CD8-positive, alpha-beta memory T cell (primary cell): ENCODE measurements around the gene TARS2. TPM values are rescaled to one million over a fixed set of nuclear protein-coding genes. Genes with fewer than 3 reads are reported as not detected.
A peak's percentile ranks its signal among the peaks of the same experiment; 100 is the strongest.

ENCODE experiments used
- CTCF ChIA-PET: fragments of 350-600 bp; sonication (Branson Sonifier 250); formaldehyde crosslinking; loops from one replicate; lab custom pipeline; 2021; ENCODE audit warnings: antibody characterized with exemption; lab: Charles Lee
- POLR2A ChIA-PET: fragments of 350-600 bp; sonication (Branson Sonifier 250); formaldehyde crosslinking; loops from one replicate; lab custom pipeline; 2021; ENCODE audit warnings: antibody characterized with exemption; lab: Charles Lee
- DNase-seq, 5 donors: peaks; one replicate each; pipeline versions ENCODE4 v3.0.0 to v3.0.0-alpha.2; 2020 to 2022; ENCODE audit warnings: mixed read lengths in 1 of 5
- H3K27ac ChIP-seq: one replicate; pipeline ENCODE4 v1.7.0; 2013; ENCODE audit warnings: low read depth, mild to moderate bottlenecking, low read length, moderate library complexity
- H3K27me3 ChIP-seq: 2 replicates; pipeline ENCODE4 v1.7.0; 2013; ENCODE audit warnings: low read length, mild to moderate bottlenecking; ENCODE audit not compliant: insufficient read depth, poor library complexity, severe bottlenecking
- H3K36me3 ChIP-seq: 2 replicates; pipeline ENCODE4 v1.7.0; 2013; ENCODE audit warnings: mild to moderate bottlenecking, low read length, moderate library complexity; ENCODE audit not compliant: insufficient read depth
- H3K4me1 ChIP-seq: 2 replicates; pipeline ENCODE4 v1.7.0; 2013; ENCODE audit warnings: mild to moderate bottlenecking, low read length, moderate library complexity; ENCODE audit not compliant: insufficient read depth
- H3K4me3 ChIP-seq: 2 replicates; pipeline ENCODE4 v1.7.0; 2013; ENCODE audit warnings: mild to moderate bottlenecking, low read length
- H3K9me3 ChIP-seq: 2 replicates; pipeline ENCODE4 v1.7.0; 2013; ENCODE audit warnings: mild to moderate bottlenecking, low read length
- H3K27ac Mint-ChIP-seq, 8 donors: one replicate each; pipeline ENCODE4 v1.8.0; 2020 to 2021; ENCODE audit warnings: mixed read lengths in 8 of 8, mild to moderate bottlenecking in 6 of 8, inconsistent platforms in 3 of 8, moderate library complexity in 3 of 8
- H3K27me3 Mint-ChIP-seq, 2 donors: one replicate each; pipeline ENCODE4 v1.8.0; 2020 to 2021; ENCODE audit warnings: mixed read lengths in 2 of 2, mild to moderate bottlenecking in 1 of 2, moderate library complexity in 1 of 2
- H3K36me3 Mint-ChIP-seq, 3 donors: one replicate each; pipeline ENCODE4 v1.8.0; 2020 to 2021; ENCODE audit warnings: mixed read lengths in 3 of 3, inconsistent platforms in 1 of 3, mild to moderate bottlenecking in 1 of 3
- H3K4me1 Mint-ChIP-seq, 3 donors: one replicate each; pipeline ENCODE4 v1.8.0; 2020 to 2021; ENCODE audit warnings: mixed read lengths in 3 of 3, inconsistent platforms in 1 of 3, mild to moderate bottlenecking in 1 of 3
- H3K4me3 Mint-ChIP-seq, 7 donors: one replicate each; pipeline ENCODE4 v1.8.0; 2020 to 2021; ENCODE audit warnings: mixed read lengths in 7 of 7, mild to moderate bottlenecking in 6 of 7, moderate library complexity in 4 of 7, inconsistent platforms in 2 of 7
- H3K9me3 Mint-ChIP-seq, 5 donors: one replicate each; pipeline ENCODE4 v1.8.0; 2020 to 2022; ENCODE audit warnings: mixed read lengths in 5 of 5, mild to moderate bottlenecking in 3 of 5, moderate library complexity in 2 of 5, inconsistent platforms in 1 of 5
- polyA plus RNA-seq: library from polyadenylated mRNA; unstranded; fragments of 300-500 nt; fragmentation: Illumina TruSeq; gene quantifications from one replicate; pipeline ENCODE4 v1.2.3, GENCODE V29; 2021
- total RNA-seq, 2 experiments: library from RNA; stranded (reverse); gene quantifications; one replicate each; pipeline ENCODE4 v1.2.3, GENCODE V29; 2021

TARS2 gene
- total RNA-seq, result 10 to 100 TPM; 49.7 to 51.2 TPM
- polyA plus RNA-seq, result 29.0 TPM

- Mint-ChIP-seq H3K4me1 (peaks cover 20 to 24% (median 21%) of the 10 kb centered on the region in 3 donors), H3K27me3 (peaks cover 0 to 2% of the 10 kb centered on the region in 2 donors), H3K27ac (peak within 1 kb of the TSS; percentile 68 to 99 (median 98)), H3K9me3 (no peaks in the 10 kb centered on the region), H3K36me3 (peaks cover 9 to 41% (median 13%) of the 10 kb centered on the region in 3 donors), H3K4me3 (peak within 1 kb of the TSS; percentile 88 to 100 (median 98))
- H3K36me3 ChIP-seq, result peaks cover 8% of the 10 kb centered on the region
- H3K4me1 ChIP-seq, result peaks cover 9% of the 10 kb centered on the region
- ChIA-PET CTCF (interaction anchor here (1.3 kb wide), 2 partner anchors 22 to 74 kb away, joined by 3 read pairs; no protein-coding TSS in a partner anchor), POLR2A (interaction anchor here (0.6 to 1.4 kb wide), 4 partner anchors 11 to 123 kb away, joined by 3 to 5 read pairs (median 4); partner anchors contain the start of genes FALEC and RPRD2)
- peak within 1 kb of the TSS; percentile 82 for H3K27ac ChIP-seq
- peak within 1 kb of the TSS; percentile 99 for H3K4me3 ChIP-seq
- no peaks in the 10 kb centered on the region for H3K9me3 ChIP-seq
- H3K27me3 ChIP-seq, result no peaks in the 10 kb centered on the region
- peak; percentile 83 to 96 (median 94) for DNase-seq
Observed at GRCh38 chr1:150486966-150487762, at the start of gene TARS2. TARS2 (plus strand) TSS chr1:150487419; CDS start chr1:150487451, 32 bp downstream.

- Mint-ChIP-seq H3K4me1 (peaks cover 9 to 16% (median 15%) of the 10 kb centered on the region in 3 donors), H3K9me3 (no peaks in the 10 kb centered on the region), H3K4me3 (no peak overlapping the region), H3K27me3 (no peaks in the 10 kb centered on the region), H3K27ac (peak overlapping the region in 1 of 8 donors; percentile 38), H3K36me3 (peaks cover 5 to 65% (median 17%) of the 10 kb centered on the region in 3 donors)
- Histone ChIP-seq H3K9me3 (no peaks in the 10 kb centered on the region), H3K4me1 (no peaks in the 10 kb centered on the region), H3K27me3 (no peaks in the 10 kb centered on the region), H3K4me3 (no peak overlapping the region), H3K27ac (no peak overlapping the region), H3K36me3 (peaks cover 16% of the 10 kb centered on the region)
- POLR2A ChIA-PET, result no interaction called here
- no peak for DNase-seq
- CTCF ChIA-PET, result no interaction called here
Observed at GRCh38 chr1:150441121-150441520, 46.1 kb upstream of the TARS2 start.

GRCh38 chr1:150444232-150444631, 43.0 kb upstream of the TARS2 start:
- ChIA-PET CTCF (no interaction called here), POLR2A (no interaction called here)
- no peaks in the 10 kb centered on the region for H3K9me3 ChIP-seq
- H3K4me3 Mint-ChIP-seq, result no peak overlapping the region
- peak overlapping the region in 3 of 8 donors; percentile 54 to 70 (median 64) for H3K27ac Mint-ChIP-seq
- H3K4me3 ChIP-seq, result no peak overlapping the region
- H3K9me3 Mint-ChIP-seq, result no peaks in the 10 kb centered on the region
- H3K4me1 ChIP-seq, result no peaks in the 10 kb centered on the region
- peaks cover 7 to 21% (median 17%) of the 10 kb centered on the region in 3 donors for H3K4me1 Mint-ChIP-seq
- H3K27me3 Mint-ChIP-seq, result no peaks in the 10 kb centered on the region
- peaks cover 31% of the 10 kb centered on the region for H3K36me3 ChIP-seq
- H3K27ac ChIP-seq, result no peak overlapping the region
- peaks cover 5 to 82% (median 18%) of the 10 kb centered on the region in 3 donors for H3K36me3 Mint-ChIP-seq
- DNase-seq, result no peak
- H3K27me3 ChIP-seq, result no peaks in the 10 kb centered on the region

GRCh38 chr1:150456146-150456647, 31.0 kb upstream of the TARS2 start:
- H3K27me3 Mint-ChIP-seq, result no peaks in the 10 kb centered on the region
- H3K9me3 Mint-ChIP-seq, result no peaks in the 10 kb centered on the region
- peaks cover 0 to 71% (median 2%) of the 10 kb centered on the region in 3 donors for H3K36me3 Mint-ChIP-seq
- Histone ChIP-seq H3K9me3 (no peaks in the 10 kb centered on the region), H3K36me3 (peaks cover 24% of the 10 kb centered on the region), H3K4me3 (no peak overlapping the region), H3K27ac (no peak overlapping the region), H3K27me3 (no peaks in the 10 kb centered on the region), H3K4me1 (no peaks in the 10 kb centered on the region)
- H3K4me3 Mint-ChIP-seq, result no peak overlapping the region
- POLR2A ChIA-PET, result no interaction called here
- H3K27ac Mint-ChIP-seq, result peak overlapping the region in 3 of 8 donors; percentile 22 to 84 (median 29)
- CTCF ChIA-PET, result no interaction called here
- no peak for DNase-seq
- H3K4me1 Mint-ChIP-seq, result peaks cover 5% of the 10 kb centered on the region in 3 donors

- Histone ChIP-seq H3K4me3 (no peak overlapping the region), H3K27me3 (no peaks in the 10 kb centered on the region), H3K4me1 (no peaks in the 10 kb centered on the region), H3K9me3 (no peaks in the 10 kb centered on the region), H3K27ac (no peak overlapping the region), H3K36me3 (peaks cover 14% of the 10 kb centered on the region)
- Mint-ChIP-seq H3K9me3 (no peaks in the 10 kb centered on the region), H3K4me3 (no peak overlapping the region), H3K27ac (peak overlapping the region in 6 of 8 donors; percentile 26 to 75 (median 40)), H3K36me3 (peaks cover 0 to 45% (median 10%) of the 10 kb centered on the region in 3 donors), H3K27me3 (no peaks in the 10 kb centered on the region), H3K4me1 (peaks cover 4 to 6% (median 5%) of the 10 kb centered on the region in 3 donors)
- peak; percentile 49 to 73 (median 56) for DNase-seq
- ChIA-PET POLR2A (no interaction called here), CTCF (no interaction called here)
Observed at GRCh38 chr1:150464422-150464826, 22.8 kb upstream of the TARS2 start.

- no peaks in the 10 kb centered on the region for H3K27me3 ChIP-seq
- peaks cover 4 to 6% (median 5%) of the 10 kb centered on the region in 3 donors for H3K4me1 Mint-ChIP-seq
- H3K27ac ChIP-seq, result no peak overlapping the region
- ChIA-PET CTCF (no interaction called here), POLR2A (interaction anchor here (0.7 kb wide), 1 partner anchor 64 kb away, joined by 5 read pairs; no protein-coding TSS in a partner anchor)
- no peaks in the 10 kb centered on the region for H3K4me1 ChIP-seq
- H3K9me3 ChIP-seq, result no peaks in the 10 kb centered on the region
- H3K9me3 Mint-ChIP-seq, result no peaks in the 10 kb centered on the region
- no peak overlapping the region for H3K4me3 ChIP-seq
- H3K4me3 Mint-ChIP-seq, result no peak overlapping the region
- no peaks in the 10 kb centered on the region for H3K27me3 Mint-ChIP-seq
- H3K36me3 ChIP-seq, result peaks cover 32% of the 10 kb centered on the region
- DNase-seq, result no peak
- peaks cover 9 to 57% (median 18%) of the 10 kb centered on the region in 3 donors for H3K36me3 Mint-ChIP-seq
- peak overlapping the region in 2 of 8 donors; percentile 21 to 86 for H3K27ac Mint-ChIP-seq
Observed at GRCh38 chr1:150466964-150467363, 20.3 kb upstream of the TARS2 start.

- DNase-seq, result no peak
- H3K4me1 ChIP-seq, result no peaks in the 10 kb centered on the region
- peaks cover 41% of the 10 kb centered on the region for H3K36me3 ChIP-seq
- no peaks in the 10 kb centered on the region for H3K27me3 ChIP-seq
- H3K9me3 ChIP-seq, result no peaks in the 10 kb centered on the region
- H3K4me3 Mint-ChIP-seq, result no peak overlapping the region
- no peak overlapping the region for H3K27ac ChIP-seq
- H3K27ac Mint-ChIP-seq, result no peak overlapping the region
- H3K9me3 Mint-ChIP-seq, result no peaks in the 10 kb centered on the region
- CTCF ChIA-PET, result no interaction called here
- H3K27me3 Mint-ChIP-seq, result no peaks in the 10 kb centered on the region
- peaks cover 9 to 69% (median 16%) of the 10 kb centered on the region in 3 donors for H3K36me3 Mint-ChIP-seq
- POLR2A ChIA-PET, result no interaction called here
- no peak overlapping the region for H3K4me3 ChIP-seq
- H3K4me1 Mint-ChIP-seq, result peaks cover 2 to 4% (median 3%) of the 10 kb centered on the region in 3 donors
Observed at GRCh38 chr1:150469291-150469690, 17.9 kb upstream of the TARS2 start.
